Trophoblast cell (in vitro differentiated cells and primary cell): Measurements from ENCODE around the gene FJX1.

ENCODE experiments used
- DNase-seq, 2 donors: peaks; one replicate each; pipeline ENCODE4 v3.0.0-alpha.2; 2016
- H2AFZ ChIP-seq: 2 replicates; pipeline ENCODE4 v1.6.1; 2013; ENCODE audit warnings: low read length, moderate library complexity, mild to moderate bottlenecking; ENCODE audit not compliant: insufficient read depth, poor library complexity
- H2AK5ac ChIP-seq: 2 replicates; pipeline ENCODE4 v1.6.1; 2013; ENCODE audit warnings: mild to moderate bottlenecking, low read length
- H2BK120ac ChIP-seq: 2 replicates; pipeline ENCODE4 v1.6.1; 2013; ENCODE audit warnings: low read length, mild to moderate bottlenecking, moderate library complexity; ENCODE audit not compliant: insufficient read depth, poor library complexity
- H2BK12ac ChIP-seq: 2 replicates; pipeline ENCODE4 v1.6.1; 2013; ENCODE audit warnings: mild to moderate bottlenecking, low read length, moderate library complexity
- H2BK5ac ChIP-seq: 2 replicates; pipeline ENCODE4 v1.6.1; 2013; ENCODE audit warnings: low read length, low read depth, moderate library complexity, mild to moderate bottlenecking; ENCODE audit not compliant: poor library complexity
- H3K14ac ChIP-seq: 2 replicates; pipeline ENCODE4 v1.6.1; 2013; ENCODE audit warnings: mild to moderate bottlenecking, low read length
- H3K18ac ChIP-seq: 2 replicates; pipeline ENCODE4 v1.6.1; 2013; ENCODE audit warnings: mild to moderate bottlenecking, low read length
- H3K23ac ChIP-seq: 2 replicates; pipeline ENCODE4 v1.6.1; 2013; ENCODE audit warnings: low read length
- H3K27ac ChIP-seq: 2 replicates; pipeline ENCODE4 v1.5.1; 2013; ENCODE audit warnings: low read depth, mild to moderate bottlenecking, inconsistent platforms, low read length, moderate library complexity
- H3K27me3 ChIP-seq: 2 replicates; pipeline ENCODE4 v1.6.1; 2013; ENCODE audit warnings: inconsistent platforms, mild to moderate bottlenecking, low read length, moderate library complexity; ENCODE audit not compliant: insufficient read depth
- H3K36me3 ChIP-seq, 2 experiments: 1 replicate in 1 of 2; 2 replicates in 1 of 2; pipeline ENCODE4 v1.6.1; 2013; ENCODE audit warnings: low read length in 2 of 2, mild to moderate bottlenecking in 2 of 2, moderate library complexity in 1 of 2; ENCODE audit not compliant: insufficient read depth in 2 of 2, control insufficient read depth in 1 of 2
- H3K4ac ChIP-seq: 2 replicates; pipeline ENCODE4 v1.6.1; 2013; ENCODE audit warnings: low read depth, mild to moderate bottlenecking, low read length, moderate library complexity
- H3K4me1 ChIP-seq, 2 experiments: 1 replicate in 1 of 2; 2 replicates in 1 of 2; pipeline ENCODE4 v1.6.1; 2013; ENCODE audit warnings: low read length in 2 of 2, mild to moderate bottlenecking in 2 of 2, moderate library complexity in 1 of 2; ENCODE audit not compliant: insufficient read depth in 2 of 2, control insufficient read depth in 1 of 2
- H3K4me2 ChIP-seq: 2 replicates; pipeline ENCODE4 v1.6.1; 2013; ENCODE audit warnings: inconsistent platforms, mild to moderate bottlenecking, low read length, moderate library complexity
- H3K4me3 ChIP-seq: 2 replicates; pipeline ENCODE4 v1.5.1; 2013; ENCODE audit warnings: mild to moderate bottlenecking, low read depth, low read length, inconsistent platforms
- H3K79me1 ChIP-seq: one replicate; pipeline ENCODE4 v1.6.1; 2013; ENCODE audit warnings: low read length
- H3K79me2 ChIP-seq: 2 replicates; pipeline ENCODE4 v1.6.1; 2013; ENCODE audit warnings: low read length, mild to moderate bottlenecking; ENCODE audit not compliant: control insufficient read depth, insufficient read depth, poor library complexity
- H3K9ac ChIP-seq: 2 replicates; pipeline ENCODE4 v1.6.1; 2013; ENCODE audit warnings: mild to moderate bottlenecking, low read length
- H3K9me3 ChIP-seq: 2 replicates; pipeline ENCODE4 v1.6.1; 2013; ENCODE audit warnings: low read depth, mild to moderate bottlenecking, control low read depth, inconsistent platforms, low read length; ENCODE audit not compliant: insufficient read depth
- H4K12ac ChIP-seq: 2 replicates; pipeline ENCODE4 v1.6.1; 2013; ENCODE audit warnings: low read depth, mild to moderate bottlenecking, low read length, moderate library complexity
- H4K8ac ChIP-seq: 2 replicates; pipeline ENCODE4 v1.6.1; 2013; ENCODE audit warnings: low read depth, mild to moderate bottlenecking, low read length, moderate library complexity
- H4K91ac ChIP-seq: one replicate; pipeline ENCODE4 v1.6.1; 2013; ENCODE audit warnings: low read depth, mild to moderate bottlenecking, low read length, moderate library complexity
- WGBS: extraction: QIAGEN DNeasy Blood & Tissue Kit; methylation state at CpG from one replicate; pipeline ENCODE4 v1.1.7; 2013; ENCODE audit warnings: missing lambda C conversion rate; ENCODE audit not compliant: insufficient read length, insufficient coverage; ENCODE audit errors: extremely low coverage; 5-methylcytosine and 5-hydroxymethylcytosine counted together

Gene FJX1

GRCh38 chr11:35624316-35624715 is 6.1 kb downstream of the FJX1 start:
- H2AFZ ChIP-seq = no peak overlapping the region
- no peak overlapping the region for H3K4ac ChIP-seq
- no peaks in the 10 kb centered on the region for H3K9me3 ChIP-seq
- peaks cover 14% of the 10 kb centered on the region for H3K79me1 ChIP-seq
- no peak overlapping the region for H4K12ac ChIP-seq
- H4K8ac ChIP-seq = no peak overlapping the region
- H2BK12ac ChIP-seq = no peak overlapping the region
- no peak overlapping the region for H3K23ac ChIP-seq
- H3K27me3 ChIP-seq = no peaks in the 10 kb centered on the region
- no peak overlapping the region for H3K27ac ChIP-seq
- peaks cover 8% of the 10 kb centered on the region for H3K79me2 ChIP-seq
- H2BK120ac ChIP-seq = no peak overlapping the region
- no peak overlapping the region for H2BK5ac ChIP-seq
- no peak for DNase-seq
- peaks cover 4 to 8% of the 10 kb centered on the region in 2 experiments for H3K4me1 ChIP-seq
- H2AK5ac ChIP-seq = no peak overlapping the region
- no peak overlapping the region for H3K14ac ChIP-seq
- no peak overlapping the region for H3K4me3 ChIP-seq
- no peak overlapping the region for H3K18ac ChIP-seq
- H3K4me2 ChIP-seq = no peak overlapping the region
- no peak overlapping the region for H4K91ac ChIP-seq
- WGBS = no CpG with 5 or more reads among the region's 2 CpGs
- no peaks in the 10 kb centered on the region for H3K36me3 ChIP-seq
- no peak overlapping the region for H3K9ac ChIP-seq

GRCh38 chr11:35624781-35625180 is 6.5 kb downstream of the FJX1 start:
- Histone ChIP-seq H3K18ac (no peak overlapping the region), H3K4me3 (no peak overlapping the region), H2BK120ac (no peak overlapping the region), H3K9ac (no peak overlapping the region), H4K91ac (no peak overlapping the region), H4K8ac (no peak overlapping the region), H4K12ac (no peak overlapping the region), H3K23ac (no peak overlapping the region), H3K4ac (no peak overlapping the region), H2BK5ac (no peak overlapping the region), H3K4me2 (no peak overlapping the region), H2AFZ (no peak overlapping the region), H3K79me2 (peaks cover 4% of the 10 kb centered on the region), H3K27me3 (no peaks in the 10 kb centered on the region), H3K79me1 (peaks cover 9% of the 10 kb centered on the region), H2AK5ac (no peak overlapping the region), H3K27ac (no peak overlapping the region), H3K9me3 (no peaks in the 10 kb centered on the region), H3K36me3 (no peaks in the 10 kb centered on the region), H3K4me1 (peaks cover 4 to 11% of the 10 kb centered on the region in 2 experiments), H3K14ac (no peak overlapping the region), H2BK12ac (no peak overlapping the region)
- DNase-seq = no peak

- Histone ChIP-seq H4K91ac (no peak overlapping the region), H3K79me2 (no peaks in the 10 kb centered on the region), H2AK5ac (no peak overlapping the region), H3K9ac (no peak overlapping the region), H2BK12ac (no peak overlapping the region), H3K4ac (no peak overlapping the region), H2BK5ac (no peak overlapping the region), H3K23ac (no peak overlapping the region), H3K36me3 (no peaks in the 10 kb centered on the region), H3K4me3 (no peak overlapping the region), H4K12ac (no peak overlapping the region), H2BK120ac (no peak overlapping the region), H4K8ac (no peak overlapping the region), H3K9me3 (no peaks in the 10 kb centered on the region), H3K4me1 (peaks cover 4 to 10% of the 10 kb centered on the region in 2 experiments), H3K18ac (no peak overlapping the region), H3K27ac (no peak overlapping the region), H3K79me1 (no peaks in the 10 kb centered on the region), H2AFZ (no peak overlapping the region), H3K4me2 (no peak overlapping the region), H3K14ac (no peak overlapping the region), H3K27me3 (no peaks in the 10 kb centered on the region)
- WGBS = no CpG with 5 or more reads among the region's 2 CpGs
- no peak for DNase-seq
These were observed 8.2 kb downstream of the FJX1 start for GRCh38 chr11:35626501-35626900.

GRCh38 chr11:35629511-35629910 is 11.3 kb downstream of the FJX1 start:
- Histone ChIP-seq H3K27ac (no peak overlapping the region), H3K79me2 (no peaks in the 10 kb centered on the region), H3K4ac (no peak overlapping the region), H2AFZ (no peak overlapping the region), H2BK12ac (no peak overlapping the region), H3K4me2 (no peak overlapping the region), H4K12ac (no peak overlapping the region), H3K27me3 (no peaks in the 10 kb centered on the region), H2BK120ac (no peak overlapping the region), H3K9ac (no peak overlapping the region), H3K23ac (no peak overlapping the region), H2BK5ac (no peak overlapping the region), H2AK5ac (no peak overlapping the region), H3K4me1 (peaks cover 0 to 3% of the 10 kb centered on the region in 2 experiments), H3K79me1 (no peaks in the 10 kb centered on the region), H3K18ac (no peak overlapping the region), H3K36me3 (no peaks in the 10 kb centered on the region), H3K4me3 (no peak overlapping the region), H3K14ac (no peak overlapping the region), H4K91ac (no peak overlapping the region), H4K8ac (no peak overlapping the region), H3K9me3 (no peaks in the 10 kb centered on the region)
- WGBS = no CpG with 5 or more reads among the region's 4 CpGs
- DNase-seq = no peak
